ENCODE data around the gene NONO.

GRCh38 chrX:71239781-71240180 lies 43.7 kb upstream of the NONO start:
- no peak for TF ChIP-seq EZH2 (IDR thresholded peaks at IDR 0.05; ENCODE audit: low read depth, unreplicated experiment)
- TF ChIP-seq CTCF (conservative IDR thresholded peaks at IDR 0.05; ENCODE audit: low read depth in 2 of 2) = no peak
- TF ChIP-seq NANOG (IDR thresholded peaks at IDR 0.05; ENCODE audit: borderline replicate concordance) = no peak
- TF ChIP-seq ZNF114 (CRISPR knock-in tag; IDR thresholded peaks at IDR 0.05) = no peak
- TF ChIP-seq ETS1 (IDR thresholded peaks at IDR 0.05) = no peak
- no peak for TF ChIP-seq POLR2AphosphoS5 (IDR thresholded peaks at IDR 0.05; ENCODE audit: low read depth)
- no peak for TF ChIP-seq CREB1 (CRISPR knock-in tag; IDR thresholded peaks at IDR 0.05; ENCODE audit: low read depth)

Measured in GM23338 (cell line).